Spleen (tissue), 7 donors: ENCODE results near the gene MYO1F.

Experiments
- CTCF ChIP-seq, 11 experiments: fragments of 200-600 bp in 7 of 11; fragments of 450-650 bp in 4 of 11; sonication (generic) in 4 of 11; IDR thresholded peaks in 8 of 11; conservative IDR thresholded peaks in 3 of 11; 1 replicate in 7 of 11; 2 replicates in 4 of 11; pipeline versions ENCODE4 v1.4.0 to v1.8.0; 2016 to 2021; ENCODE audit warnings: antibody characterized with exemption in 11 of 11, inconsistent platforms in 4 of 11, mild to moderate bottlenecking in 1 of 11
- POLR2A ChIP-seq, 3 donors: fragments of 450-650 bp; IDR thresholded peaks; one replicate each; pipeline ENCODE4 v1.5.1; 2017; ENCODE audit warnings: antibody characterized with exemption in 3 of 3, mild to moderate bottlenecking in 1 of 3
- donor health status: DM: no; HTN: no; CAD: no; lungs with moderate emphysema.
- donor health status: DM: no; HTN: no; CAD: no.
- donor health status: DM: no; HTN: no; CAD: no.

GRCh38 chr19:8515317-8515716 lies 61.9 kb downstream of the MYO1F start:
- TF ChIP-seq CTCF (IDR thresholded peaks at IDR 0.05 in 8 of 11, conservative IDR thresholded peaks at IDR 0.05 in 3 of 11) (no peak), POLR2A (IDR thresholded peaks at IDR 0.05) (no peak)
